GM23338 (cell line): ENCODE data around the gene DIAPH3.

Experiments used
- CTCF ChIP-seq, 2 experiments: fragments of 200-600 bp in 1 of 2; sonication (generic) in 1 of 2; conservative IDR thresholded peaks; 2 replicates each; pipeline versions ENCODE4 v1.5.1 to v1.6.1; 2016 to 2017; ENCODE audit warnings: antibody characterized with exemption in 2 of 2, low read depth in 2 of 2, mild to moderate bottlenecking in 2 of 2, moderate library complexity in 1 of 2
- EZH2 ChIP-seq: fragments of 200-600 bp; sonication (generic); IDR thresholded peaks from one replicate; pipeline ENCODE4 v1.8.0; 2017; ENCODE audit warnings: antibody characterized with exemption, mild to moderate bottlenecking, low read depth; ENCODE audit not compliant: unreplicated experiment
- POLR2AphosphoS5 ChIP-seq: IDR thresholded peaks from 2 replicates; pipeline ENCODE4 v1.6.1; 2016; ENCODE audit warnings: antibody characterized with exemption, low read depth
- REST ChIP-seq: IDR thresholded peaks from one replicate; pipeline ENCODE4 v1.6.1; 2018; ENCODE audit warnings: antibody characterized with exemption; ENCODE audit not compliant: unreplicated experiment
- ZNF114 ChIP-seq: fragments of 250-450 bp; sonication (Bioruptor Pico); IDR thresholded peaks from 2 replicates; pipeline ENCODE4 v1.5.0; 2020; ENCODE audit warnings: mild to moderate bottlenecking, moderate library complexity

- TF ChIP-seq POLR2AphosphoS5 (no peak), CTCF (conservative IDR thresholded peaks at IDR 0.05; ENCODE audit: low read depth in 2 of 2) (no peak), EZH2 (no peak), REST (no peak), ZNF114 (CRISPR knock-in tag) (no peak)
Measured at GRCh38 chr13:59664586-59664985, 499.1 kb downstream of the DIAPH3 start.
